ENCODE measurements around the gene FNDC3B.

Gene FNDC3B

DNA sequence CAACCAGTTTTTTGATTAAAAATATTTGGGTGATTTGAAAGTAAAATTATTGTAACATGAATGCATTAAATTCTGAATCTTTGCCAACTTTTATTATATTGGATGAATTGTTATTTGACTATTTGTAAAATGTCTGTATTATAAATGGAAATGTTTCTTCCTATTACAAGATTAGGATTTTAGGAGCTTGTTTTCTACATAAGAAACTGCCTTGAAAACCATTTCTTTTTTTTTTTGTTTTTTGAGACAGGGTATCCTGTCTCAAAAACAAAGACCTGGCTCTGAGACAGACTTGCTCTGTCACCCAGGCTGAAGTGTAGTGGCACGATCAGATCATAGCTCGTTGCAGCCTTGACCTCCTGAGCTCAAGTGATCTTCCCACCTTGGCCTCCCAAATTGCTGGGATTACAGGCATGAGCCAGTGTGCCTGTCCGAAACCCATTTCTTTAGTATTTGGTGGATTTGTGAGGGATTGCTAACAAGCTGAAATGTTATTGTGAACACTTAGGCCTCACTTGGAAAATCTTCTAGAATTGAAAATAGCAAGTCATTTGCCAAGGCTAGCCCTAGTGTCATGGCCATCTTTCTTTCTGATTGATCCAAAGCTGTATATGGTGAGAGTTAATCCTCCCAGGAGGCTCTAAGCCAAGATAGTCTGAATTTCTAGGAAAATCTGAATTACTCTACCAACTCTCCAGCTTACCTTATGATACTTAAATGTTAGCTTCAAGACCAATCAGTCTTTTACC, 100.3 kb downstream of the FNDC3B start:
- DNase-seq, result no peak

DNA sequence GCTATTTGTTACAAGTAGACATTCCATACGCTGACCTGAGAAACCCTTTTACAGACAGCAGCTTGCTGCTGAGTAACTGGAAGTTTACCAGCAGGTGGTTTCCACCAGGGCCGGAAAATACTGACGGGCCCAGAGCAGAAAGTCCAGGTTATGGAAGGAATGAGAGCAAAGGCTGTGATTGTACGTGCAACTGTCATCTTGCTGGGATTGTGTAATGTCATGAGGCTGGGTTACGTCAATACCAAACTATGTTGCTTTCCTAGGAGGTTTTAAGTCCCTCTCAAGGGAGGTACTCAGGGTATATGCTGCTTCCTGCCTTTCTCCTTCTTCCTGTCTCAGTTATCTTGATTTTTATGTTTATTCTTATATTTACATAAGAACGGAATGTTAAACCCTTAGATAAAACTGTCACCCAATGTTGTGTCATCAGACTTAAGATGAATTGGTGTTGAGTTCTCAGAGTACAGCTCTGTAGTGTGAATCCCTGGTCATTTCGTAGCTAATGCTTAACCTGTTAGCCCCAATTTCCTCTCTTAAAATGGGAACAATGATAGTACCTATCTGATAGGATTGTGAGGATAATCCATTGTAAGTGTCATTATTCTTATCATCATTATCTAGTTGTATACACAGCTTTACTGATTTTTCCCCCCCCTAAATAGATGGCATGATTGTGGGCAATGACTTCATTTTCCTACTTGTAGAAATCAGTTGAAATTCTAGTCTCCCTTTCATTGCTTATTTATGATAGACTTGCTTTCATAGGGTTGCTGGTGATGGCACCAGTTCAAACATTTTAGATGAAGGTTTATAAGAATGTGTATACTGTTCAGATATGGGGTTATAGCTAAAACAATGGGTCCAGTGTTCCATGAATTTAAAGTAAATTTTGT, 101.4 kb downstream of the FNDC3B start:
- DNase-seq, result no peak

DNA sequence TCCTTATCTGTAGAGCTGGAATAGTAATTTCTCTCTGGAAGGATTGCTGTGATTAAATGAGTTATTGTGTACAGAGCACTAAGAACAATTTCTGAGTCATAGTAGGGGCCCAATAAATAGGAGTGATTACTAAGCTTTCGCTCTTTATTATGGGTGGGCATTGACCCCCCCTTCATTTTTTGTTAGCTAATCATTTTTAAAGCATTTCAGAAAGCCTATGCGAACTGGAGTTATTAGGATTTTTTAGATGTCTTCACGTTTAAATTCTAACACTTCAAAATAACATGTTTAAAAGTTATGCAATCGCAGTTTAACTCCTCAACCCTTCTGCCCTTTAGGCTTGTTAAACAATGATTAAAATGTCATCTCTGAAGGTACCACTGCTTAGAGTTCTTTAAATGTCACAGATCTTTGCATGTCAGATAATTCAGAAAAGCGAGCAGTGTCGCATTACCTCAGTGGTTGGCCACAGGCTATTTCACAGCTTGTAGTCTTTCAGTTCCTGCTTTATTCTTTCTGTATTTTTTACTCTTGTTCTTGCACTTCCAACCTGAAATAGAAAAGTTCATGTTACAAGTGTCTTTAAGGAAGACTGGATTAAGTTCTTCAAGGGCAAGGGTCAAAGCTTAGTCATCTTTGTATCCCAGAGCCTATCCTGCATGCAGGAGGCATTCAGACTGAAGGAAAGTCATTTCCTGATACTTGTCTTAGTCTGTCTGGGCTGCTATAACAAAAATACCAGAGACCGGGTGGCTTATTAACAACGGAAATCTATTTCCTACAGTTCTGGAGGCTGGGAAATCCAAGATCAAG, 102.9 kb downstream of the FNDC3B start:
- no peak for DNase-seq

DNA sequence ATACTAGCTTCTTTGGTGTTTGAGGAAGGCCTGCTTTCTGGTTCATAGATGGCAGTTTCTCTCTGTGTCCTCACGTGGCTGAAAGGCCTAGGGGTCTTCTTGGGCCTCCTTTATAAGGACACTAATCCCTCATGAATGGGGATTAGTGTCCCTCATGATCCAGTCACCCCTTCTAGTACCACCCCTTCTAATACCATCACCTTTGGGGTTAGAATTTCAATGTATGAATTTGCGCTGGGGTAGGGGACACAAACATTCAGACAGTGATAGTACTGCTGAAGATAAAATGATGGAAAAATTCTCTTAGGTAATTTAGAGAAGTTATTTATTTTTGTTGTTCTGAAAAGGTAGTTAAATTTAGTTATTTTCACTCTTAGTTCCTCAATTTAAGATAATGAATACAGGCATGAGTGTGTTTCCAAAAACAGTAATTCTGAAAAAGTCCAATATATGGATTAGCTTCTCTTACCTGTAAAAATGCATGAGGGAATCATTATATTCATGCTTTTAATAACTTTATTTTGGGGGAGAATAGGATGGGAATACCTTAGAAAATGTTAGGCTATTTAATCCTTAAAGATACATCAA, 103.6 kb downstream of the FNDC3B start:
- no peak for DNase-seq

DNA sequence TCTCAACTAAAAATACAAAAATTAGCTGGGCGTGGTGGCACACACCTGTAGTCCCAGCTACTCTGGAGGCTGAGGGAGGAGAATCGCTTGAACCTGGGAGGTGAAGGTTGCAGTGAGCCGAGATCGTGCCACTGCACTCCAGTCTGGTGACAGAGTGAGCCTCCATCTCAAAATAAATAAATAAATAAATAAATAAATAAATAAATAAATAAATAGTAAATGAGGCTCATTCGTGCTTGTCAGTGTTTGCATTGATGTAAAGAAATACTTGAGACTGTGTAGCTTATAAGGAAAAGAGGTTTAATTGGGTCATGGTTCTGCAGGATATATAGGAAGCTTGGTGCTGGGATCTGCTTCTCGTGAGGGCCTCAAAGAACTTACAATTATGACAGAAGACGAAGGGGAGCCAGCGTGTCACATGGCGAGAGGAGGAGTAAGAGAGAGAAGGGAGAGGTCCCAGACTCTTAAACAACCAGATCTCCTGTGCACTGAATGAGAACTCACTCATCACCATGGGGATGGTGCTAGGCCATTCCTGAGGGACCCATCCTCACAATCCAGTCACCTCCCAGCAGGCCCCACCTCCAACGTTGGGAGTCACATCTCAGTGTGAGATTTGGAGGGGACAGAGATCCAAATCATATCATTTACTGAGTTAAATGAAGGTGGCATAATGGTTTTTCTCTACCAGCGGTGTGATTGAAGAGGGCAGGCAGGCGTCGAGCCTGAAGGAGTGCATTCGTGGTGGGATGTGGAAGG, 104.5 kb downstream of the FNDC3B start:
- no peak for DNase-seq

DNA sequence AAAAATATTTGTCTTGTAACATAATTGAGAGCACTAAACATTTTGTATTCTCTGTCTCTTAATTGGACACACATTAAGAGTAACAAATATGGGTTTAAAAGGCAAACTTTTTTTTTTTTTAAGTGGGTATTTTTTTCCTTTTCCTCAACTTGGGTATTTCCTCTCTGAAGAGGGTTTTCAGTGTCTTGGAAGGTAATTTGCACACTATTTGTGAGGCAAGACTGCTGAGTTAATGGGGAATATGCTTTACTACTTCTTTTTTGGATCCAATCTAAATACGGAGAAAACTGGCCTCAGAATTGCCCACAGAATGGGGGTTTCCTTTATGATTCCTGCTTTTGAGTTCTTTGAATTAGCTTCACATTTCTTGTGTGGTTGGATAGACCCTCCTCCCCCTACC, 105.2 kb downstream of the FNDC3B start:
- no peak for DNase-seq

DNA sequence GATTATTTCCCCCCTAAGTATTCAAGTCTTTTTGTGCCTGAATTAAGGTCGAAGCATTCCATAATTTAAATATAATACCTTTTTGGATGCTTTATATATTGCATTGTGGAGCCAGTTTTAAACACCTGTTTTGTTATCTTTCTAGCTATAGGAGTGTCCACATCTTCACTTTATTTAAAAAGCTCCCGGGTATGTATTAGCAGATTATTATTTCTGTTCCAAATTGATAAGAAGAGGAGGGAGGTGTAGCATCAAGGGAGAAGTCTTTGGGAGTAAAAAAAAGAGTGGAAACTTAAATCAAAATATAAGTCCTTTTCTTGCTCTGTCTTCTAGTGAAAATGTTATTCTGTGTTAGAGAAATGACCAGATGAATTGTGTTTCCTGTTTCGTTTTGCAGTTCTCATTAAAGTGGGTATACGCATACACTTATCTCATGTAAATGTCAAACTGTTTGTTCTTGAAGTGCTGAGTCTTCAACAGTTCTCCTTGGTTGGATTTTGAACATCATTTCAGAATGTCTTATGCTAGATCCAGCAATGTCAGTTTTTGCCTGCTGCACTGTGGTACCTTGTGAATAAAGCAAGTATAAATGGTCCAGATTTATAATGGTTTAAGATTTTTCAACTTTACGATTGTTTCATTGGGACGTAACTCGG, 105.8 kb downstream of the FNDC3B start:
- DNase-seq, result no peak

DNA sequence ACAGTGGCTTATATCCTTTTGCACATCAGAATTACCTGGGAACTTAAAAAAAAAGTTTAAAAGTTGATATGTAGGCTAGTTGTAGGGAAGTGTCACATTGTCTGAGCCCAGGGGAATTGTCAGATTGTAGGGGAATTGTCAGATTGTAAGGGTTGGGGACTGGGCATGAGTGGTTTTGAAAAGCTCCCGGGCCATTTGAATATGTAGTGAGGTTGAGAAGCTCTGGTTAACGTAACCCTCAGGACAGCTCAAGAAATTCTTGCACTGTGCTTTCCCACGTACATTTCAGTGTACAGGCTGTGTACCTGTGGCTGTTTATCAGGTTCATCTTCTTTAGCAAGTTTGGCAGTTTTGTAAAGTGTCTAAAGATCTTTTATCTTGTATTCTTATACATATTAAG, 107.0 kb downstream of the FNDC3B start:
- DNase-seq, result no peak

DNA sequence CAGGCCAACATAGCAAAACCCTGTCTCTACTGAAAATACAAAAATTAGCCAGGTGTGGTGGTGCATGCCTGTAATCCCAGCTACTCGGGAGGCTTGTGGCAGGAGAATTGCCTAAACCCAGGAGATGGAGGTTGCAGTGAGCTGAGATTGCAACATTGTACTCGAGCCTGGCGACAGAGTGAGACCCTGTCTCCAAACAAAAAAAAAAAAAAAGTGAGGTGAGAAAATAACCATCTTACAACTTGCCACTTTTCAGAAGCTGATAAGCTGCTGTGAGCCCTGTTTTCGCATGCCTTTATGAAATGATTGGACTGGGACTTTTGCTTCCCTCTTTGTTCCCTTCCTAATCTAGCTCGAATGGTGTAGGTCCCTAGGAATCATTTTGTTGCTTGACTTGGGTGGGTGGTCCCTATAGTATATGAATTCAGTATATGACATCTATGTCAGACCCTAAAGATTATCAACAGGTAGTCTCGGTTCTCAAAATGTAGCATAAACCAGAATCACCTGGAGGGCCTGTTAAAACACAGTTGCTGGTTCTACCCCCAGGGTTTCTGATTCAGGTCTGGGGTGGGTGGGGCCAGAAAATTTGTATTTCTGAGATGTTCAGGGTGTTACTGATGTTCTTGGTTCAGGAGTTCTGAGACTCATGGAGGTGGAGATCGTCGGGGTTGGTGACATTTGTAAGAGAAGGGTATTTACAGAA, 107.9 kb downstream of the FNDC3B start:
- DNase-seq, result no peak

DNA sequence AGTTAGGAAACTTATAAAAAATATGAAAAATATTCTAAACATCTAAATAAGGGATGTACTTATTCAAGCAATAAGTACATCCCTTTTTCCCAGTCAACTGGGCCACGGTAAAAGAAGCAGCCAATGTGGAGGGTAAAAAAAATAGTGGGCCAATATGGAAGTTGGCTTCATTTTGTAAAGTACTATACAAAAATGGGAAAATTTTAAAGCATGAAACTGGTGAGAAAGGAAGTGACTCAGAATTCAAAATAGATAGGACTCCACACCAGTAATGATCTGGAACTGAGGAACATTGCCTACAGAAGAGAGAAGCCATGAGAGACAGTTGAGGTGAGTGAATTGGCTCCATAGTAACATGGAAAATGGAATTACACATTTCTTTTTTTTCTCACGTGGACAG, 108.9 kb downstream of the FNDC3B start:
- DNase-seq, result no peak

DNA sequence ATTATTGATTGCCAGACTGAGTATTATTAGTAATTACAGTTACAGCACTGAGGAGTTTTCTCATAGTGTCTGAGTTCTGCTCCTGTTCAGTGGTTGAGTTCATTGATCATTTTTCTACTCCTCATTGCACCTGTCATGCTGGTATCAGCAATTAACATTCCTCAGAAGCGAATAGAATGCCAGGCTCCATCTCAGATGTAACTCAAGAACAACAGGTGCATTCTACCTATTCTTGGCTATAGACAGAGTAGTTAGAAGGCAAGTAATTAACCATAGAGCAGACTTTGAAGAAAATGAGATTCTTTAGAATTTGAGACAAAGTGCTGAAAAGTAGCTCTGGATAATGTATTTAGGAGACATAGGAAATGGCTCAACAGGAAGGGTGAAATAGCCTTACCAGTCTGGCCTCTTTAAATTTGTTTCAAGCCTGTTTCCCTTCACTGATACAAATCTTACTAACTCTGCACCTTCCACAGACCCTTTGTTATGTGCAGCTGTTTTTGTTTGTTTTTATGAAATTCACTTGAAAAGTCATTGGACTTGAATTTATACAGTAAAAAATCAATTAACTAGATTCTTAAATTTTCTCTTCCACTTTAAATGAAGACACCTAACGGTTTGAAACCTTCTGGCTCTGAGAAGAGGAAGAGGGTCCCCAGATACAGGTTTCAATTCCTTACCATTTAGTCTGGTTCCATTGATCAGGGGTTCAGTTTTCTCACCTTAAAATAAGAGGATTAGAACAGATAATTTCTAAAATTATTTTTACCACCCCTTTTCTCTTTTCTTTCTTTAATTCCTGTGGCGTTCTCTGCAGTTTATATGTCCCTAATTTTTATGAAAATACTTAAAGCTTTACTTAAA, 109.6 kb downstream of the FNDC3B start:
- DNase-seq, result no peak

DNA sequence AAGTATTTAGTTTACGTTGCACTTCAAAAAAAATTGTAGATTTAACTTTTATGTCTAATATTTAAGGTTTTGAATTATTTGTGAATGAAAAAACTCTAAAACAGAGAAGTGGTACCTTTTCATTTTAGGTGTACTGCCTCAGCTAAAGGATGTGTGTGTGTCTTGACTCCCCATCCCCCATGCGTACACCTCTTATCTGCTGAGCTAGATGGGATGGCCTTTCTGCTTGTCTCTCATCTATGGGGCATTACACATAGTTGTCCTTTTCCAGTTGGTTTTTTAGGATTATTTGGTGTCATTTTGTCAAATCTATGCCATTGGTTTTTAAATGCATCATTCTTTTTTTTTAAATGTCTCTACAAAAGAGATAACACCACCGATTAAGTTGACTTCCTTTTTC, 110.9 kb downstream of the FNDC3B start:
- DNase-seq, result no peak

DNA sequence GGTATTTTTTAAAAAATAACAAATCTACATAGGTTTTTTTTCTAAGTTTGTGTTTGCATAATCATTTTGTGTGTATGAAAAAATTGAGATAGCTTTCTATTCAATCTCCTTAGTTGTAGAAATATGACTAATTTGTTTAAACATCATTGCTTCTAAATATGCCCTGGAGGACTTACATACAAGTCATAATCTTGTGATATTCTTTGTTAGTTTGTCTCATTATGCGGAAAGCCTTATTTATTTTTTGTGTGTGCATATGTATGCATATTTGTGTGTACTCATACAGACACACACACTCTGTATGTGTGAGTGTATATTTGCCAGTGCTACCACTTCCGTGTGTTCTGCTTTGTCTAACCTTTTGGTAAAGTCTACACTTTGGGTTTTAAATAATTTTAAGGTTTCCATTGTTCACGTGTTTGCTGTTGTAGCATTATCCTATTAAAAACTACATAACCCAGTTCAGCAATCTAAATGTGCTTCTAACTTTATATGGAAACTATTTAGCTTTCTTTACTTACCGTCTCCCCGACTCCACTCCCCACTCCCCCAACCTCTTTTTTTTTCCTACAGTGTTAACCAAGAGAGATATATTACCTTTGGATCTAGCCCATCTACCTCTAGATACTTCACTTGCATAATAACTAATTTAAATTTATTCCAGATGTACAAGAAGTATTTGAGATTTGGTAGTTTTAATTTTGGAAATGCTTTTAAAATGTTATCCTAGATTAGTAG, 111.7 kb downstream of the FNDC3B start:
- no peak for DNase-seq

DNA sequence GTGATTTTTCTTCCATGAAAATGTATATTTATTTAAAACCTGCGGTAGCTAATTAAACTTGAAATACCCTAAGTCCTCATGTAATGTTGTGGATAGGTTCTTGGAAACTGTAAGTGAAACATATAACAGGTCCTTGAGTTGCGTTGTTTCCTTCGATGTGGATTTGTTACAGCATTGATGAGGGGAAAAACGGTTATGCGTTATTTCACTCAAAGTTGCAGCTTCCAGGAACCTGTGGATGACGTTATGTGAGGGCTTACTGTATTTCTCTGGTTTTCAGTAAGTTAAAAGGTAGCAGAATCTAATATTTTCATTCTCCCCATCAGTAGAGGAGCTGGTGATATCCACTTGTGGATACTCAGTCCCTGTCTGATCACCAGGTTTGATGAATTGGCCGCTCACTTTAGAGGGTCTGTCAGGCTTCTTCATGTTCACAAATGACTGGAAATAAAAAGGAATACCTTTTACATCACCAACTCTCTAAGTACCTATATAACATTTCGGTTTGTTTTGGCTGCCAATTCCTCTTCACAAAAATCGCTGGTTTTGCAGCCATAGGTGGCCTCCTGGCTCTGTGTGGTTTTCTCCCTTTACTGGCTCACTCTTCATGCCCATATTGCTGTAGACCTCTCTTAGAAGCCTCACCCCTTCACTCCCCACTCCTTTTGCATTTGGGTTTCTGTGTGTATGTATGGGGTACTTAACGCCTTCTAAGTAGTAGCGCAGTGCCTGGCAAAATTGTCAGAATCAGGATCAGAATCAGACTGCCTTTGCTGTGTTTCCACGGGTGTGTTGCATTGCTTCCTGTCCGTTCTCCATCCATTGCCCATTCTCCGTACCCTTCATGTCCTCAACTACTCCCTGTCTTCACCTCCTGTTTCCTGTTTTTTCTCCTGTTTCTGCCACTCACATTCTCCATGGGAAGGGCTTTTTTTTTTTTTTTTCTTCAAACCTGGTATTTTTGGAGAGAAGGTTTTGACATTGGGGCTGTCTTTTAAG, 112.6 kb downstream of the FNDC3B start:
- no peak for DNase-seq

DNA sequence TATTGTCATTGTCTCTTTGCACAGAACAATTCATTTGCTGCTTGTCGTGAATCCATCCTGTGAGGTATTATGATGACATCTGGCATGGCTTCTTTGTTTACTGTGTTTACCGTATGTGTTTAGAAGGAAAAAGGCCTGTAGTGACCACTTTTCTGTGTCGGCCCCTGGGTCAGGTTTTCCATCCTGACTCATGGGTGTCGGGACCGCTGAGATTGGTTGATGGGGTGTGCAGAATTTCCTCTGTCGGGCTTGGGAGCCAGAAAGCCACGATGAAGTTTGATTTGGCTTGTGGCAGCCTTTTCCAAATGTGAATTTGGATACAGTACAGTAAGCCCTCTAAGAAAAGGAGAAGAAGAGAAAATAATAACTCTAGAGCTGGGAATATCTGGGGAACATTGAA, 113.5 kb downstream of the FNDC3B start:
- DNase-seq, result no peak

DNA sequence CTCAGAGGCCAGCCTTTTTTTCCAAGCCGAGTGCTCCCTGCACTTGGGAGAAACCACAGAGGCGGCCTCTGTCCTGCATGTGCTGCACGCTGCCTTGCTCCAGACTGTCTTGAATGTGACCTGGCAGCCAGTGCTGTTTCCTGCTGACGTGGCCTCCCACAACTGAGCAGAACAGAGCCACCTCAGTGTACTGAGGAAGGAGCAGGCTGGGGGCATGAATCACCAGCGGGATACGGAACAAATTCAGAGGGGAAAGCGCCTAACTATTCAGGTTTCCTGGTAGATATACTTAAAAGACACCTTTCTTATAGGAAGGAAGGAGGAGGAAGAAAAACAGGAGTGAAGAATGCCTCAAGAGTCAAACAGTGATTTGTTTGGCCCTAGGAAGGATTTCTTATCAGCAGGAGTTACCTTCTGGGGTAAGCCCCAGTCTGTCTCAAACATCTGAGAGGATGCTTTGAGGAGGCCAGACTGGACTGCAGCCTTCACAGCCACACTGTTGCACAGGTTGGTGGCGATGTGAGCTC, 114.0 kb downstream of the FNDC3B start:
- peak; percentile 24 to 62 for DNase-seq

All from stimulated activated CD4-positive, alpha-beta T cell treated with anti-CD3 and anti-CD28 coated beads, Interleukin-4, amount 100 ng/mL, for 4 hours (primary cell).